SW480 (cell line): Measurements from ENCODE around the gene ZNF543.
"Not testable (repeated sequence)": the region's sequence is repeated elsewhere in the genome, so short reads cannot be mapped to it uniquely, and the experiment has no call there.

Experiments
- DNase-seq: peaks from one replicate; pipeline ENCODE4 v3.0.0-alpha.2; 2016; ENCODE audit warnings: low spot score

Gene ZNF543

DNA sequence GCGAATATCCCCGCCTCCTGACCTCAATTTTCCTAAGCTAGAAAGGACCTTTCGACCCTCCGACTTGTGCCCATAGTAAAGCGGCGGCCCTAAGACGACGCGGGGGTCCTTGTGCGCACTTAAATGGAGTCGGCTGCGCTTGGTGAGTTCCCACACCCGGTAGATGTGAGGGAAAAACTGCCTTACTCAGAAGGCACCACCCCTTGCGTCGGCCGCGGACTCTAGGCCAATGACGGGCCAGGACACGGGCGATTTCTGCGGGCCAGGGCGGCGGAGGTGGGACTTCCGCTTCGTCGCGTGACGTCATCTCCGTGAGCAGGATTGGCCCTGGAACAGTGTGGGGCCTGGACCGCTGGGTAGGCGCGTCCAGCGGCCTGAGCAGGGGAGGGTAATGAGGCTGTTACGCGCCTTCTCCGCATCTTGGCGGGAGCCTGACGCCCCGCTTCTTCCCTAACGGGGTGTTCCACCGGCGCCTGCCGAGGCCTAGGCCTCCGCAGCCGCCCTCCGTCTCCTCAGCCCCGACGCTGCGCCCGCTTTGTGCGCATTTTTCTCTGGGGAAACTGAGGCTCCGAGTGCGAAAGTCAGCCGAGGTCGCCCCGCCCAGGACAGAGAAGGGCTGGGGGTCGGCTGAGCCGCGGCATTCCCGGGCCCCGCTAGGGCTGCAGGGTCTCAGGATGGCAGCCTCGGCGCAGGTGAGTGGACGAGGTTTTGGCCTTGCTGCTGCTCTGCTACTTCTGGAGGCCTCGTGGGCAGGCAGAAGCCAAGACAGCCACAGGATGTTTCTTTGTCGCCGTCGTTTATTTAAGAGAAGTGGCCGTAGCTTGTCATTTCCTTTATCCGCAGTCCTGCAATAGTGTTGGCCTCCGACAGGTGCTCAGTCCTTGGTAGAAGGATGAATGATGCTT lies at the start of gene ZNF543:
Gene ZNF543 (plus strand): TSS at position 293 of the 905 bp plus-strand sequence. CDS start 382 bp downstream, at position 675.
- peak; percentile 91 for DNase-seq

DNA sequence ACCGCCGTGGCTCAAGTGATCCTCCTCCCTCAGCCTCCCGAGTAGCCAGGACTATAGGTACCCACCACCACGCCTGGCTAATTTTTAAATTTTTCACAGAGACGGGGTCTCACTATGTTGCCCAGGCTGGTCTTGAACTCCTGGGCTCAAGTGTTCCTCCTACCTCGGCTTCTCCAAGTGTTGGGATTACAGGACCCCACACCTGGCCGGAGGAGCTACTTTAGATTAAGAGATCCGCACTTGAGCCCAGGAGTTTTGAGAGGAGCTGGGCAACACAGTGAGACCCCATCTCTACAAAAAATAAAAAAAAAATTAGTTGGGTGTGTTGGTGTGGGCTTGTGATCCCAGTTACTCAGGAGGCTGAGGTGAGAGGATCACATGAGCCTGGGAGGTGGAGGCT lies 49.0 kb upstream of the ZNF543 start:
- no peak for DNase-seq

DNA sequence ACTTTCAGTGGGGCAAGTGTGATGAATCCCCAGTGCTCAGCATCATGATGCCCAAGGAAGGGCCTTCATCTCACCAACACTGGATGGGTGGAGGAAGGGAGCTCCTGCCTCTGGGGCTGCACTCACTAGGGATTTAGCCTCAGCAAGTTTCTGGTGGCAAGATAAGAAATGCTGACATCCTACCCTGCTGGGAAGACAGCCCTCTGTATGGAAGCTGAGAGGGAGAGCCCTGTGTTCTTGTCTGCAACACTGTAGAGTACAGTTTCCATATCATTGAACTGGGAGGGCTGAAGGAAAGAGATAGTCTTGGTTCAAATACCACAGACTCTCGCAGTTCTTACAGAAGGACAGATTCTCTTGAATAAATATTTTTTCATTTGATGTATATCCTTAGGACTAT lies 47.3 kb upstream of the ZNF543 start:
- no peak for DNase-seq

DNA sequence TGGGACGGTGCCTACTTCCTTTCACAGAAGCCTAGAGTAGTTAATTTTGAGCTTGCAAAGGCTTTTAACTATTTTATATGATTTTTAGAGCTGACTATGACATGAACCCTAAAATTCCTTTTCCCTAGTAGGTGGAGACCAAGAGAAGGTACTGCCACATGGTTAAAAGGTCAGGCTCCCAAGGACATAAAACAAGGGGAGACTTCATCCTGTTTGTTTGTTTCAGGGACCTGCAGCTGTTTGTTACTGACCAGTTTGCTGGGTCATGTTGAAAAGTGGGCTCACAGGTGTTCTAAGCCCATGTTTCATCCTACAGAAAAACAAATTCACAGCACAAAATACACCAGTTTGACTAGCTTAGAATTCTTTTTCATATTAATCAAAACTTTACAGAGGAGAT lies 43.8 kb upstream of the ZNF543 start:
- DNase-seq, result no peak

DNA sequence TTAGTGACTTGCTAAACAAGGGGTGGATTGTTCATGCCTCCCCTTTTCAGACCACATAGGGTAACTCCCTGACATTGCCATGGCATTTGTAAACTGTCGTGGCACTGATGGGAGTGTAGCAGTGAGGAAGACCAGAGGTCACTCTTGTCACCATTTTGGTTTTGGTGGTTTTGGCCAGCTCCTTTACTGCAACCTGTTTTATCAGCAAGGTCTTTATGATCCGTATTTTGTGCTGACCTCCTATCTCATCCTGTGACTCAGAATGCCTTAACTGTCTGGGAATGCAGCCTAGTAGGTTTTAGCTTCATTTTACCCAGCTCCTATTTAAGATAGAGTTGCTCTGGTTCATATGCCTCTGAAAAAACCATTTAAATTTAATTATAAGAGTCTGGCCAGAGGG lies 41.8 kb upstream of the ZNF543 start:
- DNase-seq, result not testable (repeated sequence)

DNA sequence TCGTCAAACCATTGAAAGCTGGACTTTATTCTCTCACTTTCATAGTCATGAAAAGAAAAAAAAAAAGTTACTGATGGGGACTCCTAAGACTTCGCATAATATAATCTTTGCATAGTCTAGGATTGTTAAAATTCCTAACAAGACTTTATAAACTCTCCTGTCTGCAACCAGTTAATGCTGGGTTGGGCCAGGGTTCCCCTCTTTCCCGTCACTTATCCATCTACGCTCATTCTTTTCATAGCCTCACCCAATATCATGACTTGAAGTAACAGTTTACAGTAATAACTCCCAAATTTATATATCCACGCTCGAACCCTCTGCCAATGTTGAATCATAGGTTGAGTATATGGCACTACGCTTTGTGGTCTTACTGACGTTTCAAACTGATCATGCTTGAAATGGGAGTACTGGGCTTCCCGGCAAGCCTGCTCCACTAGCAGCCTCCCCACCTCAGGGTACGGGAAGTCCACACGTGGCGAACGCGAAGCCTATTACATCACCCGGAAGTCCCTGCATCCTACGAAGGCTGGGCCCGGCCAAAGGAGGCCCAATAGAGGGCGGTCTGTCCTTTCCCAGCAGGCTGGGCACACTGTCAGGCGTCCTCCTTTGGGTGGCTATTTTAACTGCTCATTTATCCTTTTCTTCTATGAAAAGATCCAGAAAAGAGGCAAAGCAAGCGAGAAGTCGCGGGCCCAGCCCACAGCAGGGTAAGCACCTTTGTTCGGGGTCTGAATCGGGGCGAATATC lies 40.7 kb upstream of the ZNF543 start:
- peak; percentile 98 for DNase-seq

DNA sequence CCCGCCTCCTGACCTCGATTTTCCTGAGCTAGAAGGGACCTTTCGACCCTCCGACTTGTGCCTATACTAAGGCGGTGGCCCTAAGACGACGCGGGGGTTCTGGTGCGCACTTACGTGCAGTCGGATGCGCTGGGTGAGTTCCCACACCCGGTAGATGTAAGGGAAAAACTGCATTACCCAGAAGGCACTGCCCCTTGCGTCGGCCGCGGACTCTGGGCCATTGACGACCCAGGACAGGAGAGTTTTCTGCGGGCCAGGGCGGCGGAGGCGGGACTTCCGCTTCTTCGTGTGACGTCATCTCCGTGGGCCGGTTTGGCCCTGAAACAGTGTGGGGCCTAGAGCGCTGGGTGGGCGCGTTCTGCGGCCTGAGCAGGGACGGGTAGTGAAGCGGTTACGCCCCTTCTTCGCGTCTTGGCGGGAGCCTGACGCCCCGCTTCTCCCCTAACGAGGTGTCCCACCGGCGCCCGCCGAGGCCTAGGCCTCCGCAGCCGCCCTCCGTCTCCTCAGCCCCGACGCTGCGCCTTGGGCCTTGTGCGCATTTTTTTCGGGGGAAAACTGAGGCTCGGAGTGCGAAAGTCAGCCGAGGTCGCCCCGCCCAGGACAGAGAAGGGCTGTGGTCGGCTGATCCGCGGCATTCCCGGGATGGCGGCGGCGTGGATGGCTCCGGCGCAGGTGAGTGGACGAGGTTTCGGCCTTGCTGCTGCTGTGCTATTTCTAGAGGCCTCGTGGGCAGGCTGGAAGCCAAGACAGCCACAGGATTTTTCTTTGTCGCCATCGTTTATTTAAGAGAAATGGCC lies 39.9 kb upstream of the ZNF543 start, which contains the start of gene ZNF460:
Gene ZNF460 (plus strand): TSS at position 321 of the 797 bp plus-strand sequence. CDS start 322 bp downstream, at position 643.
- peak; percentile 98 for DNase-seq

DNA sequence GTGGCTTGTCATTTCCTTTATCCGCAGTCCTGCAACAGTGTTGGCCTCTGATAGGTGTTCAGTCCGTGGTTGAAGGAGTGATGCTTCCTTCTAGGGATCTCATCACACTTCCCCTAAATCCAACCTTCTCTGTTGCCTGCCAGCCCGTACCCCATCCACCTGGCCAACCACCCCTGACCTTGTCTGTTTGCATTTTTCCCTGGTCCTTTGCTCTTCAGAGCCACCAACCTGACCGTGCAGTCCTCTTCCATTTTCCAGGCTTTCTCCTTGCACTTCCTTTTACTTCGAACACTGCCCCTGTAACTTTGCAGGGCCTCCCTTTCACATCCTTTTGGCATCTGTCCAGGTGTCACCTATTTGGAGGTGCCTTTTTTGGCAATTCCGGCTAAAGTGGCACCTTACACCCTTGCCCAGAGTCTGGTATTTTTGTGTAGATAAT lies 39.3 kb upstream of the ZNF543 start:
- peak; percentile 26 for DNase-seq

DNA sequence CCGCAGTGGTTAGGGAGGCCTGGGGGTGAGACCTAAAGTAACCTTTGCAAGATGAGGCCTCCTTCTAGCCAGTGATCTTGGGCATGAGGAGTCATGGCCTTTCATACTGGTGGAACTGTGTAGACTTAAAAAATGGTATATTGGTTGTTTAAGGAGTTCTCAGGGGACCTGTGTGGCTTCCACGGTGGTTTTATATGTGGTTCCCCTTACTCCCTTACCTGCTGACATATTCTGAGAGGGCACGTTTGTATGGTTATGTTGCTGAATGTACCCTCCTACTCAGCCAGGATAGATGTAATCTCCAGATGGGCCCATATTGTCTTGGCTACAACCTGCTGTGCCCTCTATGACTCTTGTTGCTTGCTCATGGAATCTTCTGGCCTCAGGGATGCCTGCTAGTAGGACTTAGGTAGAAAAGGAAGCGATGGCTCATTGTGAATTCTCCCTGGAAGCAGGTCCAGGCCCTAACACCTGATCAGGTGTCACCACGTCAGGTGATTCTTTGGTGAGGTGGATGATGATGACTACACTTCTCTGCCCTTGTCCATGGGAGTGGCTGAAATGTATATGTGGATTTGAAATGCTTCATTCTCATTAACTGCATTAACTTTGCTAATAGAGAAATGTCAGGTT lies 38.1 kb upstream of the ZNF543 start:
- no peak for DNase-seq

DNA sequence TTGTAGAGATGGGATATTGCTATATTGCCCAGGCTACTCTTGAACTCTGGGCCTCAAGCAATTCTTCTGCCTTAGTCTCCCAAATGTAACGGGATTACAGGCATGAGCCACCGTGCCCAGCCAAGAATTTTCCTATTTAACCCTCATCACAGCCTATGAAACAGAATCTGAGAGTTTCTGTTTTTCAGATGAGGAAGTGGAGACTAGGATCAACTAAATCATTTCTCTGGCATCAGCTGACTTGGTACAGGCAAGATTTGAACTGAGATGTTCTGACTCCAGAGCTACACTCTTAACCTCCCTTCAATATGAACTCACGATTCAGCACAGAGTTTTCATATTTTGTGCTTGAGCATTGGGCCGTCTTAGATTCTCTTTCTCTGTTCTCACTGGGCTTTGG lies 31.9 kb upstream of the ZNF543 start:
- no peak for DNase-seq

DNA sequence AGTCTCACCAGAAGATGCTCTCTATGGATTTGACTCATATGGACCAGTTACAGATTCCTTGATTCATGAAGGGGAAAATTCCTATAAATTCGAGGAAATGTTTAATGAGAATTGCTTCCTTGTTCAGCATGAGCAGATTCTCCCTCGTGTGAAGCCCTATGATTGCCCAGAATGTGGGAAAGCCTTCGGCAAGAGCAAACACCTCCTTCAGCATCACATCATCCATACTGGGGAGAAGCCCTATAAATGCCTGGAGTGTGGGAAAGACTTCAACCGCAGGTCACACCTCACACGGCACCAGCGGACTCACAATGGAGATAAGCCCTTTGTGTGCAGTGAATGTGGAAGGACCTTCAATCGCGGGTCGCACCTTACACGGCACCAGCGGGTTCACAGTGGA lies 29.3 kb upstream of the ZNF543 start:
- no peak for DNase-seq

DNA sequence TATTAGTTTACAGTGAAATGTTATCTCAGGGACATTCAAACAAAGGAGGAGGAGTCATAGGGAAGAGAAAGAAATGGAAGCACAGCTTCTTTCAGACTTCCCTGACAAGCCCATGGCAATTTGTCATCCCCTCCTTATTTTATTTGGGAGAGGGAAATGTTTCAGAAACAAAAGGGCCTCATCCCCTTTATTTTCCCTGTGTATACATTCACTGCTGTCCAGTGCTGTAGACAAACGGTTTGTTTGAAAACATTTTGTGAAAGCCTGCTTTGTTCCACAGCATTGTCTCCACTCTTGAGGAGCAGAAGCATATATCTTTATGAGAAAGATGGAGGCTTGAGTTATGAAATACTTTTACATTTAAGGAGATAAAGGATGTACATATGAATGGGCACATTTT lies 27.7 kb upstream of the ZNF543 start:
- no peak for DNase-seq

DNA sequence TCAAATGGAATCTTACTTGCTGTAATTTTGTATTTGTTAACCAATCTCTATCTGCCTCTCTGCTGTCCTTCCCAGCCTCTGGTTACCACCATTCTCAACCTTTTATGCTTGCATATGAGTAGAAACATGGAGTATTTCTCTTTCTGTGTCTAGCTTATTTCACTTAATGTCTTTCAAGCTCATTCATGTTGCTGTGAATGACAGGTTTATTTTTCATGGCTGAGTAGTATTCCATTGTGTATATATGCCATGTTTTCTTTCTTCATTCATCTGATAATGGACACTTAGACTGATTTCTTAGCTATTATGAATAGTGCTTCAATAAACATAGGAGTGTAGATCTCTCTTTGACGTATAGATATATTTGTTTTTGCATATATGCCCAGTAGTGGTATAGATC lies 26.6 kb upstream of the ZNF543 start:
- DNase-seq, result no peak

DNA sequence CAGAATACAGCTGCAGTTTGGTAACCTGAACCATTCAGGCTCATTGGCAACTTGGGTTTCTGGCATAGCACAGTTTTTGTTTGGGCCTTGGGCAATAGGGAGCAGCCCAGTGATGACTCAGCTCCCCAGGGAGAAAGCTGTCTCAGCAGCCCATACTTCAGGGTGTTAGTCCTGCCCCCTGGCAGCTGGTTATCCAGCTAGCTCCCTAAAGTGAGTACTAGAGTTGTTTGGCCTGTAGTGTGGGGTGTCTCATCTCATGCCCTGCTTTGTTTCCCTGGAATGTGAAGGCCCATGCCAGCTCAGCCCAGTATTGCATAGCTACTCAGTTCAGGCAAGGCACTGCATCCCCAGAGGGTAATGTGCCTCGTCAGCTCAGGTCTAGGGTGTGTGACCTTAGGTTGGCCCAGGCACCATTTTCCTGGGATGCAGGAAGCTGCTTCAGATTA lies 18.2 kb upstream of the ZNF543 start:
- DNase-seq, result no peak

DNA sequence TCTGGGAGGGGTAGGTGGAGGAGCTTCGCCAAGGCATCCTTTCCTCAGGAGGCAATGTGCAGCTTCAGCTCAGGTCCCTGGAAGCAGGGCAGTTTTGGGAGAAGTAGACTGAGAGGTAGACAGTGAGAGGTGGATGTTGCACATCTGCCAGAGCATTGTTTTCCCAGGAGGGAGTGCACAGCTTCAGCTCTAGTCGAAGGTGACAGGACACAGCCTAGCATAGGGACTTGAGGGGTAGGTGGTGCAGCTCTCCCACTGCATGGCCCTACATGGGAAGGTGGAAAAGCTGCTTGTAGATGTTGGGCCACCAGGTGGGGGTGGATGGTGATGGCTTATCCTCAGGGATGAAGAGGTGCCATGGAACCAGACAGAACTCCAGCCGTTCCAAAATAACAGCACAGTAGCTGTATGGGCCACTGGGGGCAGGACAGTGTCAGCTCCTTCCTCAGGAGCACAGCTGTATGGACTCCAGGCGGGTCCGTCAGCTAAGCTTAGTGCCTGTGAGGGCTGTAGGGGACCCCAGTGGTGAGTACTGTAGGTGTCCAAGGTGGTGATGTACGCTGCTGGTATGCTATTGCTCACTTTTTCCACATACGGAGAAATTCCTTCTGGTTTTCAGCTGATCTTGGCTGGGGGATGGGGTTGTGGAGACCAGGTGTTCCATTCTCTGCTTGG lies 17.4 kb upstream of the ZNF543 start:
- no peak for DNase-seq

DNA sequence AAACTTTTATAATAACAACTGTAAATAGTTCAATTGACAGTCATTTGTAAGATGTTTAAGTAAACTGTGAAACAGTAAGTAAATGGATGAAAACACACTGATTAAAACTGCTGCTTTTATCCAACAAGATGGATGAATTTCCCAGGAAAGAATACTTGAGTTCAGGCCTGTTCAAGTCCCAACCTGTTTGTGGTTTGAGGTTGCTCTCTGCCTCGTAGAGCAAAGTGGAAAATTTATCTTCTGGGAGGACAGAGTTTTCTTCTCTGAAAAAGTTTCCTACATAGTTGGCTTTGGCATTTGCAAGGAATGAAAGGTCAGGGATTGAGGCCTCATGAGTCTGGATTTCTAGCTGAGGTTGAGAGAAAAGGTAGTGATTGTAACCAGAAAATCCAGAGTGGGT lies 15.2 kb upstream of the ZNF543 start:
- DNase-seq, result no peak

DNA sequence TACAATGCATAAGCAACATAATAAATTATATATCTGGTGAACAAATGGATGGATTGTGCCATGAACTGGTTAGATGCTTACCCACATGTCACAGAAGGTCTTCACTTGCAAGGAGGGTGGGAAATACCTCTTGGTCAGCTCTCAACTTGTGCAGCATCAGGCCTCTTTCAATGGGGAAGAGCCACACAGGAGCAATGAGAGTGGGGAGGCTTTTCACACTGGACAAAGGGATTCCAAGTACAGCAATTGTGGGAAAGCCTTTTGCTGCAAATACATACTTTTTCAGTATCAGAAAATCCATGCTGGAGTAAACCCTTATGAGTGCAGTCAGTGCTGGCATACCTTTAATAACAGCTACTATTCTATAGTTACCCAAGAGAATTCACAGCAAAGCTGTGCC lies 11.8 kb upstream of the ZNF543 start:
- DNase-seq, result no peak

DNA sequence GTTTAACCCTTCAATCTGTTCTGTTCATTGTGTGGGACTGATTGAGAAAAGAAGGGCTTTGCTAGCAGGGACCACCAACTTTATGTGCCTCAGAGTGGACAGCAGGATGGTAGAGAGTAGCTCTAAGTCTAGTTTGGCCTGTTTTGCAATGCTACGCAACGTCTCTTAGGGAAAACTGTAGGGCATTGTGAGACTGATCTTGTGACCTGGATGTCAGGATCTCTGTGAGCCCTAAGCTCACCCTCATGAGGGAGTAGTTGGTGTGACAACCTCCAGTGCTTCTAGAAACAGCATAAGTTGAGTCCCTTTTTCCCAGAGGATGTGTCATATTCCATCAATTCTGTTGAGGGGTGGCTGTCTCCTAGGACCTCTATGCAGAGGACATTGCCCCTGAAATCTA lies 9.5 kb upstream of the ZNF543 start:
- DNase-seq, result no peak

DNA sequence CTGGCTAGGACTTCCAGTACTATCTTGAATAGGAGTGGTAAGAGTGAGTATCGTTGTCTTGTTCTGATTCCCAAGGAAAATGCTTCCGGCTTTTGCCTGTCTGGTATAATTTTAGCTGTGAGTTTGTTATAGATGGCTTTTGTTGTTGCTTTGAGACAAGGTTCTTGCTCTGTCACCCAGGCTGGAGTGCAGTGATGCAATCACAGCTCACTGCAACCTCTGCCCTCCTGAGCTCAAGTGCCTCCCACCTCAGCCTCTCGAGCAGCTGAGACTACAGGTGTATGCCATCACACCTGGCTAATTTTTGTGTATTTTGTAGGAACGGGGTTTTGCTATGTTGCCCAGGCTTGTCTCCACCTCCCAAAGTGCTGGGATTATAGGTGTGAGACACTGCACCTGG lies 6.1 kb upstream of the ZNF543 start:
- DNase-seq, result no peak

DNA sequence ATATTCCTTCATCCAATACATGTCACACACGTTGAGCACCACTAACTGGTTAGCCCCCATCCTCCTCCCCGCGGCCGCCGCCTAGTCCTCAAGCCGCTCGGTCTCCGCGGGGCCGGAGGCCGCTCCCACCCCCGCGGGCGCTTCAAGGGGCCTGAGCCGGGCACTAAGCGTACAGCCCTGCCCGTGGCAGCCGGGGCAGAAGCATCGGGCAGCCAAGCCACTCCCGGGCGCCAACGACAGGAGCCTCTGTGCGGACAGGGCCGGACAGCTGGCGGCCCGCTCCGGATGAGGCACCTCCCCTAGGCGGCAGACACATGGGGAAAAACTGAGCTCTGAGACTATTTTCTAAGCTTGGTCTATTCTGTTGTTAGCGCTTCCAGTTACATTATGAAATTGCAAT lies 2.8 kb upstream of the ZNF543 start:
- no peak for DNase-seq

DNA sequence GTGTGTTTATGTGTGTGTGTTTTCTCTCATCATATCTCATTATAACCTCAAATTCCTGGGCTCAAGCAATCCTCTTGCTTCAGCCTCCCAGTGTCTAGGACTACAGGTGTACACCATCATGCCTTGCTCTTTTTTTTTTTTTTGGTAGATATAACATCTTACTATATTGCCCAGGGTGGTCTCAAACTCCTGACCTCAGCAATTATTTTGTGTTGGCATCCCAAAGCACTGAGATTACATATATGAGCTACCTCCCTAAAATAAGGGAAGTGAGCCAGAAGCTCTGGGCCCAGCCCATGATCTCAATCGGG lies 448 bp upstream of the ZNF543 start:
- no peak for DNase-seq
